Thymus (tissue), 11 donors: ENCODE measurements around the gene RCBTB2. TPM values are rescaled to one million over a fixed set of nuclear protein-coding genes. Genes with fewer than 3 reads are reported as not detected.
"Not testable (repeated sequence)": the region's sequence is repeated elsewhere in the genome, so short reads cannot be mapped to it uniquely, and the experiment has no call there.

ENCODE experiments used
- DNase-seq, 9 donors: peaks; one replicate each; pipeline ENCODE4 v3.0.0-alpha.2; 2013; ENCODE audit warnings: low spot score in 9 of 9, low read depth in 6 of 9, missing footprints in 1 of 9
- H3K27ac ChIP-seq, 2 donors: one replicate each; pipeline ENCODE4 v1.5.1; 2013; ENCODE audit warnings: control low read depth in 1 of 2, low read depth in 1 of 2, low read length in 1 of 2, mild to moderate bottlenecking in 1 of 2, moderate library complexity in 1 of 2
- H3K27me3 ChIP-seq, 2 donors: one replicate each; pipeline ENCODE4 v1.5.1; 2013; ENCODE audit warnings: low read length in 1 of 2; ENCODE audit not compliant: control insufficient read depth in 2 of 2, insufficient read depth in 1 of 2
- H3K36me3 ChIP-seq, 2 donors: one replicate each; pipeline ENCODE4 v1.5.1; 2013; ENCODE audit warnings: low read length in 1 of 2, mild to moderate bottlenecking in 1 of 2, moderate library complexity in 1 of 2; ENCODE audit not compliant: control insufficient read depth in 2 of 2, insufficient read depth in 2 of 2
- H3K4me1 ChIP-seq, 2 donors: one replicate each; pipeline ENCODE4 v1.5.1; 2013; ENCODE audit warnings: low read length in 2 of 2; ENCODE audit not compliant: control insufficient read depth in 2 of 2, insufficient read depth in 2 of 2
- H3K4me3 ChIP-seq, 2 donors: one replicate each; pipeline ENCODE4 v1.5.1; 2013; ENCODE audit warnings: low read length in 2 of 2, control low read depth in 1 of 2, mild to moderate bottlenecking in 1 of 2
- H3K9me3 ChIP-seq, 2 donors: one replicate each; pipeline ENCODE4 v1.5.1; 2013; ENCODE audit warnings: low read length in 1 of 2, mild to moderate bottlenecking in 1 of 2; ENCODE audit not compliant: control insufficient read depth in 2 of 2, insufficient read depth in 1 of 2
- WGBS: extraction: QIAGEN DNeasy Blood & Tissue Kit; methylation state at CpG from one replicate; pipeline ENCODE4 v1.1.7; 2013; 5-methylcytosine and 5-hydroxymethylcytosine counted together
- polyA plus RNA-seq: library from polyadenylated mRNA; stranded (reverse); fragments of 200-250 nt; gene quantifications from one replicate; pipeline ENCODE4 v1.2.3, GENCODE V29; 2013
- total RNA-seq: library from RNA; stranded (reverse); fragments of 120-200 nt; gene quantifications from one replicate; pipeline ENCODE4 v1.2.4, GENCODE V29; 2013
- donor health status: healthy.

RCBTB2 gene
- total and polyA plus RNA-seq, 2 donors, result 16.7 to 34.8 TPM

DNA sequence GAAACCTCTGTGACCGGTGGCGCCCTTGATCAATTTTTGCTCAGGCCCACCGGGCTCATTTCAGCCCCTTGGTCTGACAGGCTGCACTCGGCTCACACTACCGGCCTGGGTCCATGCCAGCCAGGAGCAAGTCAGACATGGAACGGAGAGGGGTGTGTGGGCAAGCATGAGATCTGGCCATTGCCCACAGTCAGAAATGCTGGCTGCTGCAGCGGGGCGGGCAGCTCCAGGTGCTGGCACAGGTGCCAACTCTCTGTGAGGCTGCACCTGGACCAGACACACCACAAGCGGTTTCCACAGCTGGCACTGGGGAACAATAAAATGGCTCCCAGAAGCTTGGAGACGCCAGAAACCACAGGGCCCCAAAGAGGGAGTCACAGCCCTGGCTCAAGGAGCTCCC is 76.3 kb downstream of the RCBTB2 start:
- Histone ChIP-seq H3K4me1 (no peaks in the 10 kb centered on the region), H3K4me3 (no peak overlapping the region), H3K9me3 (no peaks in the 10 kb centered on the region), H3K27ac (no peak overlapping the region), H3K27me3 (no peaks in the 10 kb centered on the region), H3K36me3 (peaks cover 25 to 47% of the 10 kb centered on the region in 2 donors)
- DNase-seq, result no peak
- 97% methylated on average over 10 of the region's 10 CpGs for WGBS

DNA sequence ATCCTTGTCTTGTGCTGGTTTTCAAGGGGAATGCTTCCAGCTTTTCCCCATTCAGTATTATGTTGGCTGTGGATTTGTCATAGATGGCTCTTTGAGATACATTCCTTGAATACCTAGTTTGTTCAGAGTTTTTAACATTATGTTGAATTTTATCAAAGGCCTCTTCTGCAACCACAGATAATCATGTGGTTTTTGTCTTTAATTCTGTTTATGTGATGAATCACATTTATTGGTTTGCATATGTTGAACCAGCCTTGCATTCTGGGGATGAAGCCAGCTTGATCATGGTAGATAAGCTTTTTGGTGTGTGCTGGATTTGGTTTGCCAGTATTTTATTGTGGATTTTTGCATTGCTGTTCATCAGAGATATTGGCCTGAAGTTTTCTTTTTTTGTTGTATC is 81.7 kb downstream of the RCBTB2 start:
- DNase-seq, H3K27ac ChIP-seq, H3K27me3 ChIP-seq, H3K9me3 ChIP-seq, H3K4me1 ChIP-seq, H3K4me3 ChIP-seq: not testable (repeated sequence)
- H3K36me3 ChIP-seq, result peaks cover 6 to 17% of the 10 kb centered on the region in 2 donors

DNA sequence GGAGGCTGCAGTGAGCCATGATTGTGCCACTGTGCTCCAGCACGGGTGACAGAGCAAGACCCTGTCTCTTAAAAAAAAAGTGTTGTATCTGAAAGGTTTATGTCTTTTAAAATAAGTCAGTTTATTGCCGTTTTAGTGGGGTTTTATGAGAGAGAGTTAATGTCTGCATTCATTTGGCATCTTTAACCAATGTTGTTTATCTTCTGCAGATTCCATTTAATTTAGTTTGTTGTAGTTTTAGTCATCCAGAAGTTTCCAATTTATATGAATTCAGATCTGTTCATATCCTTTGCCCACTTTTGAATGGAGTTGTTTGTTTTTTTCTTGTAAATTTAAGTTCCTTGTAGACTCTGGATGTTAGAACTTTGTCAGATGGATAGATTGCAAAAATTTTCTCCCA is 83.2 kb downstream of the RCBTB2 start:
- Histone ChIP-seq H3K27me3 (no peaks in the 10 kb centered on the region), H3K9me3 (no peaks in the 10 kb centered on the region), H3K4me3 (no peak overlapping the region), H3K4me1 (no peaks in the 10 kb centered on the region), H3K36me3 (peaks cover 8 to 10% of the 10 kb centered on the region in 2 donors), H3K27ac (no peak overlapping the region)
- DNase-seq, result no peak
- WGBS, result 94% methylated on average over 2 of the region's 2 CpGs

DNA sequence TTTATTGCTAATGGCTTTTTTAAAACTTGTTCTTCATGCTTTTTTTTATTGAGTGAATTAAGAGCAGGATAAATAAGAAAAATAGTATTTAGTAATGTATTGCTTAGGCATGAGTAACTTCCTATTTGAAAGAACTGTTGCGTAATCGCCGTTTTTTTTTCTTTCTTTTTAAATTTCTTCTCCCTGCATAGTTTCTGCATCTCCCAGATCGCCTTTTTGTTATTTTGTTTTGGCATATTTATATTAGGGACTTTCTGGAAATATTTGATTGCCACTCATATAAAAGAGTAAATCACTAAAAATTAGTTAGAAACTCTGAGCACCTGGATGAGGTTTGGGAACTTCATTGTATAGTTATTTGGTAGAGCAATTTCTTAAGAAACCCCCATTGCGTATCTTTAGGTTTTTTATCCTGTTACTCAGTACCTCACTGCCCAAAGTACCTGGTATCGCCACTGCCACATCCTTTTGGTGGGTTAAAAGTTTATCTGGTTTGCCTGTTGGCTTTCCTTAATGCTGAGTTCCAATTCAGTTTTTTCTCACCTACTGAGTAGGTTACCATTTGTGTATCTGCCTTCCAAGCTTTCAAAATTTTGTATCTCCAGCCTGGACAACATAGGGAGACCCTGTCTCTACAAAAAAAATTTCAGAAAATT is 83.8 kb downstream of the RCBTB2 start:
- WGBS, result 21% methylated on average over 6 of the region's 6 CpGs
- Histone ChIP-seq H3K4me3 (no peak overlapping the region), H3K27ac (no peak overlapping the region), H3K9me3 (no peaks in the 10 kb centered on the region), H3K27me3 (no peaks in the 10 kb centered on the region), H3K4me1 (no peaks in the 10 kb centered on the region), H3K36me3 (peaks cover 8 to 12% of the 10 kb centered on the region in 2 donors)
- DNase-seq, result no peak

DNA sequence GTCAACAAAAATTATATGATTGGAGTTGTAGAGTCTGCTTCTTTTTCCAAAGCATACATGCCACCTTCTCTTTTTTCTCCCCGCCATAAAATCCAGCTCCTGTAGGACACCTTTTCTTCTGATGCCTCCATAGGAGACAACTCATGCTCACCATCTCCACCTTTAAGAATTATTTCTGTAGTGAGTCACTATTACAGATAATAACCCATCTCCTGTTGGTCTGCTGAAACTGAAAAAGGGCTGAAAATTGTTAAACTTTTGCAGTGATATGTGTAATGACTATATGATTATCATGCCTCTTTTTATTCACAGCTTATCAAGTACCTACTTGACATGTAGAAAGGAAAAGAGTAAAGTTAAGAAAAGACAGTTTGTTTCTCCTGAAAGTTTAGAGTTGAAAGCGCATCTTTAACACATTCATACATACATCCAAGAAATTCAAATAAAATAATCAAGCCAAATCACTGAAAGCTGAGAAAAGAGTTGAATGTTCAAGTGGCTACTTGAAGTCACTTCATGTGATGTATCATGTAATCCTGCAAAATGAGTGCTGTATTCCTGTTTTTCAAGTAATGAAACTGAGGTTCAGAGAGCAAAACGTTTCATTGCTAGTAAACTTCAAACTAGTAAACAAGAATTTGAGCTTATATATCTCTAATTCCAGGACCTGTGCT is 84.5 kb downstream of the RCBTB2 start:
- no peak overlapping the region for H3K4me3 ChIP-seq
- H3K4me1 ChIP-seq, result no peaks in the 10 kb centered on the region
- no peaks in the 10 kb centered on the region for H3K27me3 ChIP-seq
- H3K36me3 ChIP-seq, result peaks cover 7% of the 10 kb centered on the region in 2 donors
- no peaks in the 10 kb centered on the region for H3K9me3 ChIP-seq
- H3K27ac ChIP-seq, result no peak overlapping the region
- no peak for DNase-seq
- WGBS, result 76% methylated on average over 3 of the region's 3 CpGs

DNA sequence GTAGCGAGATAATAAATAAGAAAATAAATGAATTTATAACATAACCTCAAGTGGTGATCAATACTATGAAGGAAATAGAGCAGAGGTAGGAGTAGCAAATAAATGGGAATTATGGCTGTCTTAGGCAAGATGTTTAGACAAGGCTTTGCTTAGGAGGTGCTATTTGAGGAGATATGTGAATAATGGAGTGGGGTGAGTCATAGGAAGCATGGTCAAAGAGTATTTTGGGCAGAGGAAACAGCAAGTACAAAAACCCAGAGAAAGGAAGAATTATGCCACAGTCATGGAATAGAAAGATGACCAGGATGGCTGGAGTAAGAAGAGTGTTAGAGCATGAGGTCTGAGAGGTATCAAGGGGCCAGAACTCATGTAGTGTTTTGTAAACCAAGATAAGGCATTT is 86.4 kb downstream of the RCBTB2 start:
- Histone ChIP-seq H3K36me3 (peaks cover 4 to 5% of the 10 kb centered on the region in 2 donors), H3K4me3 (no peak overlapping the region), H3K27me3 (no peaks in the 10 kb centered on the region), H3K9me3 (no peaks in the 10 kb centered on the region), H3K27ac (no peak overlapping the region), H3K4me1 (no peaks in the 10 kb centered on the region)
- WGBS, result 100% methylated on average over 1 of the region's 1 CpG
- DNase-seq, result no peak

DNA sequence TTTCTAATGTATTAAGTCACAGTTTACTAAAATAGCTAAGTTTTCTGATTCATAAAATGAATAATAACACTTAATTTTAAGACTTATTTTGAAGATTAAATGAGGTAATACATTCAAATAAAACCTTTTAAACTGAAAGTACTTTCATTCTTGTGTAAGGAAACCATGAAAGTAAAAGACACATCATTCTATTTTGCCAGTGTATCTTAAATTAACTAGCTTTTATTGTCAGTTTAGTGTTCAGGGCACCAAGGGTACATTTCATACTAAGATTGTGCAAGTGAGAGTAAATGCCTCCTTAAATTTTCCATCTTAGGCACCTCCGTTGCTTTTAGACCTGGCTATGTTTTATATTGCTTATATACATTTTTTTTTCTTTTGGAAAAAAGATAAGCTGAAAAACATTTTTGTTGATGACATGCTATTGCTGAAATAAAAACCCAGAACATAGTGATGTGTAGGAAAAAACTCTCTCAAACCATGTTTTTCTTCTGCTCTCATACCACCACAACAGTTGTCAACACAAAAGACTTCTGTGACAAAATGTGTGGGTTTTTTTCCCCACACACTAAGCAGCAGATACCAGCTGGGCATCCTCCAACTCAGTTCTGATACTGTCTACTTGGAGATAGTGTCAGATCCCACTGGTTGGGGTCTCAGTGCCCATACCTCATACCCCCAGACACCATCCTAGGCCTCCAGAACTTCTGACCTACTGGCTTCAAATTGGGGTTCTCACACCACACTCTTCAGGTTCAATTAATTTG is 89.3 kb downstream of the RCBTB2 start:
- H3K4me1 ChIP-seq, result no peaks in the 10 kb centered on the region
- no peak overlapping the region for H3K27ac ChIP-seq
- peaks cover 4 to 5% of the 10 kb centered on the region in 2 donors for H3K36me3 ChIP-seq
- 77% methylated on average over 1 of the region's 1 CpG for WGBS
- no peak overlapping the region for H3K4me3 ChIP-seq
- no peaks in the 10 kb centered on the region for H3K9me3 ChIP-seq
- no peak for DNase-seq
- H3K27me3 ChIP-seq, result no peaks in the 10 kb centered on the region
